ENCODE data around the gene ALKBH5.

ALKBH5 gene

GRCh38 chr17:18183334-18184142 lies at the start of gene ALKBH5 (continued):
- TF ChIP-seq ZNF518A (tag by site-specific recombination; conservative IDR thresholded peaks at IDR 0.05; ENCODE audit: low read depth) (no peak), REPIN1 (tag by site-specific recombination; IDR thresholded peaks at IDR 0.05; ENCODE audit: low read depth) (no peak), ZBTB48 (tag by site-specific recombination; IDR thresholded peaks at IDR 0.05) (peak; percentile 95), ZSCAN5A (tag by site-specific recombination; IDR thresholded peaks at IDR 0.05) (peak; percentile 13; the same call in 1 of the 2 replicates), ELK4 (IDR thresholded peaks at IDR 0.05; ENCODE audit: borderline replicate concordance, low read depth, low read length) (no peak), FEZF1 (tag by site-specific recombination; IDR thresholded peaks at IDR 0.05) (no peak), ZNF211 (tag by site-specific recombination; IDR thresholded peaks at IDR 0.05; ENCODE audit: low read depth) (no peak), ZNF544 (tag by site-specific recombination; IDR thresholded peaks at IDR 0.05) (no peak), SP7 (tag by site-specific recombination; IDR thresholded peaks at IDR 0.05) (peak; percentile 76), BCL11A (tag by site-specific recombination; IDR thresholded peaks at IDR 0.05; ENCODE audit: low read depth) (no peak), ZSCAN30 (tag by site-specific recombination; IDR thresholded peaks at IDR 0.05) (no peak; the same call in 1 of the 2 replicates), ZSCAN16 (tag by site-specific recombination; IDR thresholded peaks at IDR 0.05) (no peak), KLF8 (tag by site-specific recombination; IDR thresholded peaks at IDR 0.05) (peak; percentile 15; the same call in 1 of the 2 replicates), ZXDB (tag by site-specific recombination; IDR thresholded peaks at IDR 0.05) (peak; percentile 30), ZNF629 (tag by site-specific recombination; IDR thresholded peaks at IDR 0.05) (peak; percentile 85), ZNF157 (tag by site-specific recombination; IDR thresholded peaks at IDR 0.05) (no peak), SCRT1 (tag by site-specific recombination; IDR thresholded peaks at IDR 0.05; ENCODE audit: borderline replicate concordance) (no peak), ZNF148 (tag by site-specific recombination; IDR thresholded peaks at IDR 0.05; ENCODE audit: borderline replicate concordance) (no peak), ZNF280C (tag by site-specific recombination; IDR thresholded peaks at IDR 0.05) (no peak), PRDM4 (tag by site-specific recombination; IDR thresholded peaks at IDR 0.05) (0 out of 2 replicates have a peak, but pooled peaks have one; percentile 11), ZNF391 (tag by site-specific recombination; IDR thresholded peaks at IDR 0.05; ENCODE audit: borderline replicate concordance, low read depth) (peak; percentile 60; the same call in 1 of the 2 replicates)

All from HEK293 (cell line).